COLO829 (cell line): ENCODE measurements around the gene SNX32.

Experiments used
- DNase-seq: peaks from one replicate; pipeline ENCODE4 v3.0.0; 2012; ENCODE audit warnings: low spot score

Gene SNX32

GRCh38 chr11:65903068-65903481 lies 69.3 kb downstream of the SNX32 start:
- peak; percentile 87 for DNase-seq
